Gastrocnemius medialis (tissue), 4 donors: Measurements from ENCODE around the gene COL1A1. TPM values are rescaled to one million over a fixed set of nuclear protein-coding genes. Genes with fewer than 3 reads are reported as not detected.

Experiments
- ATAC-seq, 2 donors: fragments of 150-250 bp; one replicate each; pipeline ENCODE4 v1.9.1; 2016
- DNase-seq, 2 donors: peaks; one replicate each; pipeline ENCODE4 v3.0.0-alpha.2; 2019
- H3K27ac ChIP-seq, 4 donors: fragments of 200-600 bp; sonication (generic); 1 replicate in 1 of 4; 2 replicates in 3 of 4; pipeline ENCODE4 v1.5.1; 2016 to 2018; ENCODE audit warnings: mild to moderate bottlenecking in 2 of 4, moderate library complexity in 1 of 4
- H3K27me3 ChIP-seq, 3 donors: fragments of 200-600 bp; sonication (generic) in 2 of 3; 1 replicate in 1 of 3; 2 replicates in 2 of 3; pipeline versions ENCODE4 v1.5.1 to v1.6.0; 2016 to 2019; ENCODE audit warnings: mild to moderate bottlenecking in 1 of 3, moderate library complexity in 1 of 3
- H3K36me3 ChIP-seq, 2 donors: fragments of 200-600 bp; sonication (generic) in 1 of 2; one replicate each; pipeline ENCODE4 v1.5.1; 2017 to 2018
- H3K4me1 ChIP-seq, 2 donors: fragments of 200-600 bp; sonication (generic) in 1 of 2; one replicate each; pipeline ENCODE4 v1.5.1; 2016 to 2017; ENCODE audit warnings: mild to moderate bottlenecking in 2 of 2
- H3K4me3 ChIP-seq, 4 donors: fragments of 200-600 bp; sonication (generic) in 3 of 4; 1 replicate in 1 of 4; 2 replicates in 3 of 4; pipeline ENCODE4 v1.5.1; 2016 to 2019; ENCODE audit warnings: mild to moderate bottlenecking in 2 of 4
- H3K9me3 ChIP-seq, 3 donors: fragments of 200-600 bp; sonication (generic) in 2 of 3; 1 replicate in 1 of 3; 2 replicates in 2 of 3; pipeline ENCODE4 v1.5.1; 2016 to 2019
- POLR2A ChIP-seq, 2 donors: fragments of 450-650 bp; IDR thresholded peaks; one replicate each; pipeline ENCODE4 v1.6.1; 2017; ENCODE audit warnings: antibody characterized with exemption in 2 of 2, mild to moderate bottlenecking in 2 of 2, moderate library complexity in 2 of 2
- in situ Hi-C, 4 donors: fragments of 200-750 bp; cut with MboI; loops; one replicate each; pipeline versions ENCODE4 v1.15.0 to v1.8.0; 2017; ENCODE audit warnings: low sequenced_read_pairs in 4 of 4
- intact Hi-C: fragments of 100-400 bp; cut with DNase I; formaldehyde crosslinking; loops from one replicate; pipeline ENCODE4 v1.15.1; 2023; ENCODE audit warnings: low total_unique reads
- total RNA-seq, 4 donors: library from RNA; depleted of rRNA; stranded (reverse); fragments of >200 nt; gene quantifications; one replicate each; pipeline versions ENCODE4 v1.1.0 to v1.2.3, GENCODE V29; 2016
- TF ChIP-seq, protein P1 (sequence below), 5 experiments: fragments of 450-650 bp in 3 of 5; fragments of 200-600 bp in 2 of 5; sonication (generic) in 2 of 5; IDR thresholded peaks in 4 of 5; conservative IDR thresholded peaks in 1 of 5; 1 replicate in 4 of 5; 2 replicates in 1 of 5; pipeline ENCODE4 v1.5.1; 2016 to 2019; ENCODE audit warnings: antibody characterized with exemption in 5 of 5, mild to moderate bottlenecking in 3 of 5, moderate library complexity in 3 of 5

COL1A1 gene
- total RNA-seq, 4 donors from 2014 or later: 1.7 to 9.5 (median 5.1) TPM

DNA sequence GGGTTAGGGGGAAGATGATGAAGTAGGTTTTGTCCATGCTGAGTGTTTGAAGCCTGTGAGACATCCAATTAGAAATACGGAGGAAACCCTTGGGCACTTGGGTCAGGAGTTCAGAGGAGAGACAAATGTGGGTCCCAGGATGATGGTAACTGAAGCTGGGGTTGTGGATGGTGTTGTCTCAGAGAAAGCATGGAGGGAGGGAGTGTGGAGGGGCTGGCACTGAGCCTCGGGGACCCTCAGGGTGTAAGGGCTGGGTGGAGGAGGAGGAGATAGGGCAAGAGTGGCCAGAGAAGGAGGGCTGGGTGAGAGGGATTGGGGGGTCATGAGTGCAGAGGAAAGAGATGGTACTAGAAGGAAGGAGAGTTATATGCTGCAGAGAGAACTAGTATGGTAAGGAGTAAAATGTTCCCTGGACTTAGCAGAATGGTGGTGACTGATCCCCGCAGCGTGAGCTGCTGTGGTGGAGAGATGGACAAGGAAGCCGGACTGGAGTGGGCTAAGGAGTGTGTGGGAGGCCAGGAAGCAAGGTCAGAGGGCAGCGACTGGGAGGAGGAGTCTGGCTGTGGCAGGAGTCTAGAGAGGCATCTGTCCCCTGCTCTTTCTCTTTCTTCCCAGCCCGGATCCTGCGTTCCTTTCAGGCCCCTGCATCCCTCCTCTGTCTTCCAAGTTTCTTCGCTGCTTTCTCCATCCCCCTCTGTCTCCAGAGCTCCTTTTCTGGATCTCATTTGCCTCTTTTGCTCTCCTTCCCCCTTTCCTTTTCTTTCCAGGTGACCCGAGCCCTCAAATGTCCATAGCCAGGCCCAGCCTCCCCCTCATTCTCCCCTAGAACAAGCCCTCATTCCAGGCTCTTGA is 3.9 kb upstream of the COL1A1 start:
- H3K27ac ChIP-seq: peak overlapping the region; percentile 15 to 52 (median 38)
- no peak for ATAC-seq
- no peak for DNase-seq

DNA sequence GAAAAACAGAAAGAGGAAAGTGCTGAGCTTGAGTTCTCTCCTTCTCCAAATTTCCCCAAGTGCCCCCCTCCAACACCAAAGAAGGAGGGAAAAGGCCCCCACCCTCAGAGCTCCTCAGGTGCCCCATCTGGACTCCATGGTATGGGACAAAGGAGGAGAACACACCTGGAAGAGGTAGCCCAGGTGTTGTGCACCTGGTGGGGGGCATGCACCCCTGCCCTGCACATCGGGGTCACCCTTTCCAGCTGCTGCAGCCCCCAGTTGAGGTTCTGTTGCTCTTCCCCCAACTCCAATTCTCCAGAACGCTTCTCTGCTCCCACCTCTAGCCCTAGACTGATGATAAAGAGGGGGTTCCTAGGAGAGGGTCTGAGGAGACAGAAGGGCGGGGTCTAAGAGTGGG is 3.0 kb upstream of the COL1A1 start:
- H3K27me3 ChIP-seq: peaks cover 16 to 34% (median 34%) of the 10 kb centered on the region in 3 donors

More for the DNA sequence above, 3.9 kb upstream of the COL1A1 start:
- Histone ChIP-seq H3K27me3 (peaks cover 21 to 43% (median 37%) of the 10 kb centered on the region in 3 donors), H3K36me3 (no peaks in the 10 kb centered on the region), H3K9me3 (no peaks in the 10 kb centered on the region), H3K4me3 (no peak overlapping the region), H3K4me1 (peaks cover 0 to 8% of the 10 kb centered on the region in 2 donors)
- in situ Hi-C loops: loop anchor here in 2 of 4 donors (5.0 kb wide), 2 partner anchors 67 to 92 kb away; partner anchors contain the start of gene TMEM92 (in 1 of the 2)
- intact Hi-C loops: no loop called here
- TF ChIP-seq POLR2A (IDR thresholded peaks at IDR 0.05): no peak
- TF ChIP-seq, protein P1, sequence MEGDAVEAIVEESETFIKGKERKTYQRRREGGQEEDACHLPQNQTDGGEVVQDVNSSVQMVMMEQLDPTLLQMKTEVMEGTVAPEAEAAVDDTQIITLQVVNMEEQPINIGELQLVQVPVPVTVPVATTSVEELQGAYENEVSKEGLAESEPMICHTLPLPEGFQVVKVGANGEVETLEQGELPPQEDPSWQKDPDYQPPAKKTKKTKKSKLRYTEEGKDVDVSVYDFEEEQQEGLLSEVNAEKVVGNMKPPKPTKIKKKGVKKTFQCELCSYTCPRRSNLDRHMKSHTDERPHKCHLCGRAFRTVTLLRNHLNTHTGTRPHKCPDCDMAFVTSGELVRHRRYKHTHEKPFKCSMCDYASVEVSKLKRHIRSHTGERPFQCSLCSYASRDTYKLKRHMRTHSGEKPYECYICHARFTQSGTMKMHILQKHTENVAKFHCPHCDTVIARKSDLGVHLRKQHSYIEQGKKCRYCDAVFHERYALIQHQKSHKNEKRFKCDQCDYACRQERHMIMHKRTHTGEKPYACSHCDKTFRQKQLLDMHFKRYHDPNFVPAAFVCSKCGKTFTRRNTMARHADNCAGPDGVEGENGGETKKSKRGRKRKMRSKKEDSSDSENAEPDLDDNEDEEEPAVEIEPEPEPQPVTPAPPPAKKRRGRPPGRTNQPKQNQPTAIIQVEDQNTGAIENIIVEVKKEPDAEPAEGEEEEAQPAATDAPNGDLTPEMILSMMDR (IDR thresholded peaks at IDR 0.05 in 4 of 5, conservative IDR thresholded peaks at IDR 0.05 in 1 of 5): no peak

GRCh38 chr17:50203604-50204345 is 2.3 kb upstream of the COL1A1 start:
- TF ChIP-seq, protein P1 (IDR thresholded peaks at IDR 0.05 in 4 of 5, conservative IDR thresholded peaks at IDR 0.05 in 1 of 5): no peak
- no peak for TF ChIP-seq POLR2A (IDR thresholded peaks at IDR 0.05)
- H3K4me3 ChIP-seq: no peak overlapping the region
- H3K27me3 ChIP-seq: peaks cover 16 to 30% (median 28%) of the 10 kb centered on the region in 3 donors
- in situ Hi-C loops: loop anchor here in 1 of 4 donors (5.0 kb wide), 1 partner anchor 69 kb away; the partner anchor contains the start of gene TMEM92
- no peak overlapping the region for H3K27ac ChIP-seq
- H3K4me1 ChIP-seq: peaks cover 0 to 8% of the 10 kb centered on the region in 2 donors
- H3K9me3 ChIP-seq: no peaks in the 10 kb centered on the region
- intact Hi-C loops: no loop called here
- no peaks in the 10 kb centered on the region for H3K36me3 ChIP-seq
- DNase-seq: no peak
- no peak for ATAC-seq

More for the DNA sequence above, 3.0 kb upstream of the COL1A1 start:
- ATAC-seq (no peak), DNase-seq (no peak)
- intact Hi-C loops: no loop called here
- Histone ChIP-seq H3K36me3 (no peaks in the 10 kb centered on the region), H3K27ac (no peak overlapping the region), H3K9me3 (no peaks in the 10 kb centered on the region), H3K4me3 (no peak overlapping the region), H3K4me1 (peaks cover 0 to 8% of the 10 kb centered on the region in 2 donors)
- in situ Hi-C loops: loop anchor here in 1 of 4 donors (5.0 kb wide), 1 partner anchor 68 kb away; the partner anchor contains the start of gene TMEM92
- no peak for TF ChIP-seq POLR2A (IDR thresholded peaks at IDR 0.05)
- TF ChIP-seq, protein P1 (IDR thresholded peaks at IDR 0.05 in 4 of 5, conservative IDR thresholded peaks at IDR 0.05 in 1 of 5): no peak

DNA sequence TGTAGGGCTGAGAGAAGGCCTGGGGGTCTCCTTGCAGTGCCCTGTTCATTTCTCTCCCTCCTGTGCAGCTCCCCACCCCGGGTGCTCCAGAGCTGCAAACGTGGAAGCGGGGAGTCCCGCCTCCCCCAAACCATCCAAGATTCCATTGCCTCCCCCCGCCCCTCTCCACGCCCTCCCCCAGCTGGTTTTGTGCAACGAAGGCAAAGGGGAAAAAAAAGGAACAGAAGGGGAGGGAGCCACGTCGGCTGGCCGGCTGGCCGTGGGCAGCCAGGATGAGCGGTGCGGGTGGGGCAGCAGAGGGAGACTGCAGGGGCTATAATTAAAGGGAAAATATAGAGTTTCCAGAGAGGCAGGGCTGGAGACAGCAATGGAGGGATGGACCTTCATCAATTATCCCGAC is 1.7 kb upstream of the COL1A1 start:
- DNase-seq (no peak), ATAC-seq (no peak)
- in situ Hi-C loops: loop anchor here in 1 of 4 donors (5.0 kb wide), 1 partner anchor 69 kb away; the partner anchor contains the start of gene TMEM92
- Histone ChIP-seq H3K4me3 (no peak overlapping the region), H3K36me3 (no peaks in the 10 kb centered on the region), H3K4me1 (peaks cover 0 to 8% of the 10 kb centered on the region in 2 donors), H3K27me3 (peaks cover 16 to 27% (median 25%) of the 10 kb centered on the region in 3 donors), H3K9me3 (no peaks in the 10 kb centered on the region), H3K27ac (no peak overlapping the region)
- intact Hi-C loops: no loop called here
- TF ChIP-seq, protein P1 (IDR thresholded peaks at IDR 0.05 in 4 of 5, conservative IDR thresholded peaks at IDR 0.05 in 1 of 5): no peak
- TF ChIP-seq POLR2A (IDR thresholded peaks at IDR 0.05): no peak
